ENCODE data around the gene NSFL1C. TPM values are rescaled to one million over a fixed set of nuclear protein-coding genes. Genes with fewer than 3 reads are reported as not detected.

The NSFL1C gene
- total RNA-seq, 1 experiment from 2014 or later: 81.6 TPM

Other genes starting within 250 kb of the NSFL1C start
- gene RAD21L1, start 240.8 kb downstream of the NSFL1C start, total RNA-seq (2014; rRNA removed; shearing (Covaris generic)): 0.07 and 0.90 TPM in 2 replicates
- 11.6 and 13.9 TPM in 2 replicates for gene SNPH, start 200.6 kb downstream of the NSFL1C start, total RNA-seq (2014; rRNA removed; shearing (Covaris generic))
- gene SDCBP2, start 137.7 kb downstream of the NSFL1C start, total RNA-seq (2014; rRNA removed; shearing (Covaris generic)): 1.8 and 2.6 TPM in 2 replicates
- gene FKBP1A, start 73.8 kb downstream of the NSFL1C start, total RNA-seq (2014; rRNA removed; shearing (Covaris generic)): 149 and 200 TPM in 2 replicates
- gene SIRPB2, start 24.6 kb upstream of the NSFL1C start, total RNA-seq (2014; rRNA removed; shearing (Covaris generic)): not detected in 2 replicates
- gene SIRPD, start 90.9 kb upstream of the NSFL1C start, total RNA-seq (2014; rRNA removed; shearing (Covaris generic)): not detected in 2 replicates
- gene SIRPB1, start 153.2 kb upstream of the NSFL1C start, total RNA-seq (2014; rRNA removed; shearing (Covaris generic)): 0.55 and 0.74 TPM in 2 replicates
- not detected in 2 replicates for gene SIRPG, start 190.9 kb upstream of the NSFL1C start, total RNA-seq (2014; rRNA removed; shearing (Covaris generic))